Mucosa of rectum (tissue), 2 donors: ENCODE data around the gene PRR5L.
A peak's percentile ranks its signal among the peaks of the same experiment; 100 is the strongest.
"Not testable (repeated sequence)": the region's sequence is repeated elsewhere in the genome, so short reads cannot be mapped to it uniquely, and the experiment has no call there.

ENCODE experiments used
- H3K27ac ChIP-seq, 2 donors: one replicate each; pipeline ENCODE4 v1.7.0; 2013; ENCODE audit warnings: inconsistent platforms in 2 of 2, low read depth in 2 of 2, low read length in 2 of 2
- H3K27me3 ChIP-seq, 2 donors: one replicate each; pipeline ENCODE4 v1.7.0; 2013; ENCODE audit warnings: low read length in 2 of 2; ENCODE audit not compliant: control insufficient read depth in 2 of 2, insufficient read depth in 2 of 2
- H3K36me3 ChIP-seq, 2 donors: one replicate each; pipeline ENCODE4 v1.7.0; 2013; ENCODE audit warnings: low read length in 2 of 2; ENCODE audit not compliant: control insufficient read depth in 2 of 2, insufficient read depth in 2 of 2
- H3K4me1 ChIP-seq, 2 donors: one replicate each; pipeline ENCODE4 v1.7.0; 2013; ENCODE audit warnings: low read length in 2 of 2, mild to moderate bottlenecking in 1 of 2; ENCODE audit not compliant: control insufficient read depth in 2 of 2, insufficient read depth in 2 of 2
- H3K4me3 ChIP-seq, 2 donors: one replicate each; pipeline ENCODE4 v1.7.0; 2013; ENCODE audit warnings: low read length in 2 of 2
- H3K9ac ChIP-seq, 2 donors: one replicate each; pipeline ENCODE4 v1.7.0; 2013; ENCODE audit warnings: low read length in 2 of 2, low read depth in 1 of 2, mild to moderate bottlenecking in 1 of 2
- H3K9me3 ChIP-seq, 2 donors: one replicate each; pipeline ENCODE4 v1.7.0; 2013; ENCODE audit warnings: low read length in 2 of 2; ENCODE audit not compliant: control insufficient read depth in 2 of 2
- donor health status: healthy.
- donor health status: Normal muscosa, but diverticular disease.

PRR5L gene

GRCh38 chr11:36500315-36500721, 204.2 kb downstream of the PRR5L start:
- H3K4me1 ChIP-seq = peaks cover 0 to 10% of the 10 kb centered on the region in 2 donors
- H3K9me3 ChIP-seq = no peaks in the 10 kb centered on the region
- H3K27me3 ChIP-seq = no peaks in the 10 kb centered on the region
- H3K4me3 ChIP-seq = no peak overlapping the region
- peak overlapping the region in 1 of 2 donors; percentile 53 for H3K27ac ChIP-seq
- H3K9ac ChIP-seq = peak overlapping the region in 1 of 2 donors; percentile 7
- H3K36me3 ChIP-seq = peaks cover 27 to 31% of the 10 kb centered on the region in 2 donors

DNA sequence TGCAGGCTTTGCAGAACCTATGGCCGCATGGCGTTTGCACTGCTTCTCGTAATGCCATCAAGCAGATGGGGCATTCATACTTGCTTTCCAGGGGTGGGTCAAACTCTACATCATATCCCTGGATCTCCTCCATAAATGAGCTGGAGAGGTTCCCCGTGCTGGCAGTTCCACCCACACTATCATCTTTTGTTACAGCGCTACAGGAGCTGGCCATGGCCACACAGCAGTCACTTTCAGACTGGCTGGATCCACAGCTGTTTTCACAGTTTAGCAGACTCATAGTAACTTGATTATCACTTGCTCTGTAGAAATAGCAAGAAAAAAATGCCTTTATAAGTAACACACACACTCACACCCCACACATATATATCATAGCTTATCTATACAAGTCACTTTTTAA, 205.1 kb downstream of the PRR5L start:
- Histone ChIP-seq H3K27ac (peak overlapping the region in 1 of 2 donors; percentile 52), H3K9me3 (no peaks in the 10 kb centered on the region), H3K9ac (no peak overlapping the region), H3K4me3 (no peak overlapping the region), H3K36me3 (peaks cover 27 to 30% of the 10 kb centered on the region in 2 donors), H3K4me1 (peaks cover 0 to 10% of the 10 kb centered on the region in 2 donors), H3K27me3 (no peaks in the 10 kb centered on the region)

GRCh38 chr11:36507824-36508489, 211.9 kb downstream of the PRR5L start:
- H3K9ac ChIP-seq = no peak overlapping the region
- H3K27me3 ChIP-seq = no peaks in the 10 kb centered on the region
- no peaks in the 10 kb centered on the region for H3K36me3 ChIP-seq
- H3K27ac ChIP-seq = no peak overlapping the region
- H3K4me3 ChIP-seq = peak overlapping the region; percentile 51 to 98
- peaks cover 0 to 3% of the 10 kb centered on the region in 2 donors for H3K4me1 ChIP-seq
- H3K9me3 ChIP-seq = no peaks in the 10 kb centered on the region

- no peaks in the 10 kb centered on the region for H3K9me3 ChIP-seq
- H3K4me1 ChIP-seq = peaks cover 0 to 3% of the 10 kb centered on the region in 2 donors
- H3K4me3 ChIP-seq = peak overlapping the region; percentile 95 to 98
- peak overlapping the region in 1 of 2 donors; percentile 96 for H3K9ac ChIP-seq
- no peaks in the 10 kb centered on the region for H3K27me3 ChIP-seq
- H3K36me3 ChIP-seq = no peaks in the 10 kb centered on the region
- H3K27ac ChIP-seq = no peak overlapping the region
These were observed 212.7 kb downstream of the PRR5L start for GRCh38 chr11:36508743-36509142.

DNA sequence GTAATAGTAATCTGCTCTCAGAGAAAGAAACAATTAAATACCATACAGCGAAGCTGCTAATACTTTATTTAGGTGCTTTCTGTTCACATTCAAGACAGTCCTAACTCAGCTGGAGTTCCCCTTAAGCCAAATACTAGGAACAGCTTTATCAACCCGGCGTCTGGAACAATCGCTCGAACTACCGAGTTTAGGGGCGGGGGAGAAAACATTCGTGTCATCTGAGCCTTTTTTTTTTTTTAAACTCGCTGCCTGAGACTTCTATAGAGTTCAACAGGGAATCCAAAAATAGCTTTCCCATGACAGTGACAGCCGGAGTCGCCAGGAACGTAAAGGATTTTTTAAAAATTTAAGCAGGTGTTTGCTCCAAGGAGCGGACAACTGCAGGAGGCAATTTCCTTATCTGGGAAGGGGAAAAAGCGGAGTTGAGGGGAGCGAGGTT, 213.1 kb downstream of the PRR5L start:
- H3K9me3 ChIP-seq = no peaks in the 10 kb centered on the region
- H3K27ac ChIP-seq = peak overlapping the region; percentile 91 to 93
- peaks cover 0 to 3% of the 10 kb centered on the region in 2 donors for H3K4me1 ChIP-seq
- H3K27me3 ChIP-seq = no peaks in the 10 kb centered on the region
- peak overlapping the region; percentile 95 to 98 for H3K4me3 ChIP-seq
- H3K9ac ChIP-seq = peak overlapping the region; percentile 94 to 96
- no peaks in the 10 kb centered on the region for H3K36me3 ChIP-seq

GRCh38 chr11:36509694-36510593, 213.9 kb downstream of the PRR5L start, which contains the start of gene TRAF6:
Gene TRAF6, minus strand, starts transcription at chr11:36510272. Its CDS starts 8,757 bp downstream, at chr11:36501515.
- Histone ChIP-seq H3K27me3 (peaks cover 0 to 1% of the 10 kb centered on the region in 2 donors), H3K9me3 (no peaks in the 10 kb centered on the region), H3K36me3 (no peaks in the 10 kb centered on the region), H3K9ac (peak within 1 kb of the TSS; percentile 94 to 96), H3K4me1 (peaks cover 0 to 3% of the 10 kb centered on the region in 2 donors), H3K4me3 (peak within 1 kb of the TSS; percentile 95 to 98), H3K27ac (peak within 1 kb of the TSS; percentile 91 to 93)

DNA sequence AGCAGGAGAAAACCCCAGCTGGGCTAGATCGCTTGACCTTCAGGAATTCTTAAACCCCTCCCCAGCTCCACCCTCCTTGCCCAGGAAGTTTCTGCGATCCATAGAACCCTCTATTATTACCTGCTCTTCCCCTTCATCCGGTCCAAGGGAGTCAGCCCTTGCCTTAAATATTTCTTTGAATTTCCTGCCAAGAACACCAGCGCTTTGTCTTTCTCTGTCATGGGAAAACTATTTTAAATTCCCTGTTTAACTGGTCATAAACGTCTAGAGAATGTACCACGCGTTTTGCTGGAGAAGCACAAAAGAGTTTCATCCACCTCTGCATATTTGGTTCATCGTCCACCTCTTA, 214.5 kb downstream of the PRR5L start:
- H3K4me1 ChIP-seq = peaks cover 0 to 3% of the 10 kb centered on the region in 2 donors
- no peaks in the 10 kb centered on the region for H3K9me3 ChIP-seq
- H3K27ac ChIP-seq = peak overlapping the region; percentile 91 to 93
- H3K36me3 ChIP-seq = no peaks in the 10 kb centered on the region
- H3K9ac ChIP-seq = peak overlapping the region; percentile 94 to 96
- peaks cover 0 to 1% of the 10 kb centered on the region in 2 donors for H3K27me3 ChIP-seq
- peak overlapping the region; percentile 95 to 98 for H3K4me3 ChIP-seq

DNA sequence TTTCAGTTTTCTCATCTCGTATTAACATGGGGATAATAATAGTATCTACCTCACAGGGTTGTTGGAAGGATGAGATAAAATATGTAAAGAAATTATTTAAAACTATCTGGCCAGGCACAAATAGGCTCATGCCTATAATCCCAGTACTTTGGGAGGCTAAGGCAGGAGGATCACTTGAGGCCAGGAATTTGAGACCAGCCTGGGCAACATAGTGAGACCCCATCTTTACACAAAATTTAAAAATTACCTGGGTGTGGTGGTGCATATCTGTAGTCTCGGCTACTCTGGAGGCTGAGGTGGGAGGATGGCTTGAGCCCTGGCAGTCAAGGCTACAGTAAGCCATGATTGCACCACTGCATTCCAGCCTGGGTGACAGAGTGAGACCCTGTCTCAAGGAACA, 215.0 kb downstream of the PRR5L start:
- peak overlapping the region; percentile 95 to 98 for H3K4me3 ChIP-seq
- peak overlapping the region in 1 of 2 donors; percentile 94 for H3K9ac ChIP-seq
- not testable (repeated sequence) for H3K27ac ChIP-seq, H3K27me3 ChIP-seq, H3K4me1 ChIP-seq, H3K36me3 ChIP-seq, H3K9me3 ChIP-seq

GRCh38 chr11:36512016-36512415, 215.9 kb downstream of the PRR5L start:
- Histone ChIP-seq H3K36me3 (no peaks in the 10 kb centered on the region), H3K27ac (no peak overlapping the region), H3K4me1 (peaks cover 0 to 3% of the 10 kb centered on the region in 2 donors), H3K4me3 (no peak overlapping the region), H3K9me3 (no peaks in the 10 kb centered on the region), H3K9ac (no peak overlapping the region), H3K27me3 (peaks cover 0 to 1% of the 10 kb centered on the region in 2 donors)

DNA sequence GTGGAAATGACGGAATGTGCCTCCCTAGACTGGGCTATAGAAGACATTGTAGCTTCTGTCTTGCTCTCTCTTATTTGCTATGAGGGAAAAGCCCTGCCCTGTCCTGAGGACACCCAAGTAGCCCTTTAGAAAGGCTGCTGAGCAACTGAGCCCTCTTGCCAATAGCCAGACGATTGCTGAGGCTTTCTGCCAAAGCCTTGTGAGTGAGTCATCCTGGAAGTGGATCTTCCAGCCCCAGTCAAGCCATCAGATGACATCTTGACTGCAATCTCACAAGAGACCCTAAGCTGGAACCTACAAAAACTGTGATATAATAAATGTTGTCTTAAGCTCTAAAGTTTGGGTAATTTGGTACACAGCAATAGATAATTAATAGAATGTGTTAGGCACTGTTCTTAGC, 217.9 kb downstream of the PRR5L start:
- Histone ChIP-seq H3K4me1 (peaks cover 0 to 3% of the 10 kb centered on the region in 2 donors), H3K27me3 (peaks cover 0 to 1% of the 10 kb centered on the region in 2 donors), H3K9me3 (no peaks in the 10 kb centered on the region), H3K27ac (no peak overlapping the region), H3K4me3 (no peak overlapping the region), H3K36me3 (no peaks in the 10 kb centered on the region), H3K9ac (no peak overlapping the region)
